ENCODE results near the gene HOXA5.
A peak's percentile ranks its signal among the peaks of the same experiment; 100 is the strongest.

HOXA5 gene

DNA sequence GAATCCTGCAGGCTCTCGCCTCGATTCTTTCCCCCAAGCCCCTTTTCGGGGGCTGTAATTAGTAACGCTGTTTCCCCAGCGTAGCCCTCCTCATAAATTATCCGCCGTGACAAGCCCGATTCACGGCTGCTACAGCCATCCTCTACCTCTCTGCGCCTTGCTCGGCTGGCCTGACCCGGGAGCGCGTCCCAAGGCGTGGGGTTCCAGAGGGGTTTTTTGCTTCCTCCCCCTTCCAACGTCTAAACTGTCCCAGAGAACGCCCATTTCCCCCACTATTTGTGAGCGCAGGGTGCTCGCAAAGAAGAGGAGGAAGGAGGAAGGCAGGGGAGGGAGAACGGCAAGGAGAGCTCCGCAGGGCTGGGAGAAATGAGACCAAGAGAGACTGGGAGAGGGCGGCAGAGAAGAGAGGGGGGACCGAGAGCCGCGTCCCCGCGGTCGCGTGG is 880 bp downstream of the HOXA5 start:
- H3K27ac ChIP-seq, result peak overlapping the region in 1 of 2 donors; percentile 53

DNA sequence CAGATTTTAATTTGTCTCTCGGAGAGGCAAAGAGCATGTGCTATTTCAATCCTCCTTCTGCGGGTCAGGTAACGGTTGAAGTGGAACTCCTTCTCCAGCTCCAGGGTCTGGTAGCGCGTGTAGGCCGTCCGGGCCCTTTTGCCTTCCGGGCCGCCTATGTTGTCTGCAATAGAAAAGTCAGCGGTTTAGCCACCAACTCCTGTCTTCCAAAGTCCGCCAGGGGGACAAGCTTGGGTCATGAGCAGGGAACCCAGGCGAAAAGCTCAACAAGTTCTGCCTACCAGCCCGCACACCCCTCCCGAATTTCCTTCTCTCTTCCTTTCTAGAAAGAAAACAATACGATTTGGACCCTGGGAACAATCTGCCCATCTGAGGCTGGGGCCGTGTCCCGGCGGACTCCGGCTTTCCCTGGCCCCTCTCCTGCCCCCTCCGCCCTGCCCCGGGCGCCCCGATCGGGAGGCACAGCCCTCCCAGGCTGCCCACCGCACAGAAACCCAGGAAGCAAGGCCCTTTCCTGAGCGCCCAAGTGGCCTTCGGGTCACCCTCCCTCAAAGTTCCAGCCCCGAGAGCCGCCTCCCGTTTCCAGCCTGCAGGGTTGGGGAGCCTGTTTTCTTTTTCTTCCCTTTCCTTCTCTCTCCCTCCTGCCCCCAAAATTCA is 1.4 kb downstream of the HOXA5 start:
- TF ChIP-seq, protein P1, sequence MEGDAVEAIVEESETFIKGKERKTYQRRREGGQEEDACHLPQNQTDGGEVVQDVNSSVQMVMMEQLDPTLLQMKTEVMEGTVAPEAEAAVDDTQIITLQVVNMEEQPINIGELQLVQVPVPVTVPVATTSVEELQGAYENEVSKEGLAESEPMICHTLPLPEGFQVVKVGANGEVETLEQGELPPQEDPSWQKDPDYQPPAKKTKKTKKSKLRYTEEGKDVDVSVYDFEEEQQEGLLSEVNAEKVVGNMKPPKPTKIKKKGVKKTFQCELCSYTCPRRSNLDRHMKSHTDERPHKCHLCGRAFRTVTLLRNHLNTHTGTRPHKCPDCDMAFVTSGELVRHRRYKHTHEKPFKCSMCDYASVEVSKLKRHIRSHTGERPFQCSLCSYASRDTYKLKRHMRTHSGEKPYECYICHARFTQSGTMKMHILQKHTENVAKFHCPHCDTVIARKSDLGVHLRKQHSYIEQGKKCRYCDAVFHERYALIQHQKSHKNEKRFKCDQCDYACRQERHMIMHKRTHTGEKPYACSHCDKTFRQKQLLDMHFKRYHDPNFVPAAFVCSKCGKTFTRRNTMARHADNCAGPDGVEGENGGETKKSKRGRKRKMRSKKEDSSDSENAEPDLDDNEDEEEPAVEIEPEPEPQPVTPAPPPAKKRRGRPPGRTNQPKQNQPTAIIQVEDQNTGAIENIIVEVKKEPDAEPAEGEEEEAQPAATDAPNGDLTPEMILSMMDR (IDR thresholded peaks at IDR 0.05), result no peak
- DNase-seq (ENCODE audit: low spot score), result peak; percentile 65
- H3K4me3 ChIP-seq, result peak overlapping the region; percentile 67

More for the DNA sequence above, 880 bp downstream of the HOXA5 start:
- H3K4me3 ChIP-seq, result peak overlapping the region; percentile 67
- TF ChIP-seq, protein P1 (IDR thresholded peaks at IDR 0.05), result no peak
- no peak for DNase-seq (ENCODE audit: low spot score)

DNA sequence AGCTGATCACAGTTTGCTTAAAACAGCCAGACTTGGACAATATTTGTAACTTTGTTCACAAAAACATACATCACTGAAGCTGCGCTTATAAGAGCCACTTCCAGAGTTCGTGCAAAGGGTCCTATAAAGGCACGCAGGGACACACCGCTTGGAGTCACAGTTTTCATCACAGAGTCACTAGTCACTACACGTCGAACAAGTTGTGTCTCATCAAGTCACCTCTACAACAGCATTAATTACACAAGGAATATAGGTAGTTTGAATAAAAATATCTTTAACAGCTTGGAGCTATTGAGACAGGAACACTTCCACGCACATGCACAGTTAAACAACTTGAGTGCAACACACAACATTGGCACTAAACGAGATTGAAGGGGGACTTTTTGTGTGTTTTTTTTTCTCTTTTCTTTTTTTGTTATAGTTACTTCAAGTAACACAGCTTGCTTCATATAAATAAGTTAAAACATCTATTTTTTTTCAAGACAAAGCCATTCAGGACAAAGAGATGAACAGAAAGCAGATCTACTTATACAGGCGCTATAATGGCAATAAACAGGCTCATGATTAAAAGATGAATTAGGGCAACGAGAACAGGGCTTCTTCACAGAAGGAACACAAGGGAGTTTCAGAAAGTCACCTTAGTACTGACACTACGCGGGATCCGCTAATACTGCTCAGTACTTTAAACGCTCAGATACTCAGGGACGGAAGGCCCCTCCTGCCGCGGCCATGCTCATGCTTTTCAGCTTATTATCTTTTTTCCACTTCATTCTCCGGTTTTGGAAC is 2.2 kb downstream of the HOXA5 start:
- TF ChIP-seq, protein P1 (IDR thresholded peaks at IDR 0.05), result no peak
- Histone ChIP-seq H3K27ac (peak overlapping the region in 1 of 2 donors; percentile 16), H3K4me3 (no peak overlapping the region)
- DNase-seq (ENCODE audit: low spot score), result peak; percentile 36

More for the DNA sequence above, 1.4 kb downstream of the HOXA5 start:
- peak overlapping the region in 1 of 2 donors; percentile 16 for H3K27ac ChIP-seq

DNA sequence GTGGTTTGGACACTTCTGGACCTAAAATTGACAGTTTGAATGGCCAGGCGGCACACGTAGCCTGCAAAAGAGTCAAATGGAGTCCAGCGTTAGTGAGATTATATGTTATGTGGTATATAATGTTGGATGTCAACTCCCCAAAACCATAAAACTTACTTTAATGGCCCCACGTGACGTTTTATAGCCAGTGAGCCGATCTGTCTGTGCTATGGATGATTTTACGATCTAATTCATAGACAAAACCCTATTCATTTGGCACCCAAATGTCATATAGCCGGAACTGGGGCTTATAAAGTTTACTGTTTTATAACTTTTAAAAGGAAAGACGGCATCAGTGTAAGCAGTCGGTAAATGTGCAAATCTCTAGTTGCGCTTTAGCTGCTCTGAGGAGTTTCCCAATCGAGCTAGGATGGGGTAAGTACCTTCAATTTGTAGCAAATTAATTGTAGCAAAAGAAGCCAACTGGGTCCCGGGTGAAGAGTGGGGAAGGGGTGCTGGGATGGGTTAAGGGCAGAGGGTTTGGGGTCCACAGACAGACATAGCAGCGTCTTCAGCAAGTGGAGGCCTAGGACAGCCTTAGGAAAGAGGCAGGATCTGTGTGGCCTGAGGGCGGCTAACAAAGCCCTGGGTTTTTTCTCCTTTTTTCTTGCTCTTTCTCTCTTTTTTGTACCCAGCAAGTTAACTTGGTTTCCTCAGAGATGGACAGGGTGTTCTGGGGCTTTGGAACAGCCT is 3.2 kb downstream of the HOXA5 start:
- no peak for DNase-seq (ENCODE audit: low spot score)
- Histone ChIP-seq H3K4me3 (no peak overlapping the region), H3K27ac (no peak overlapping the region)
- TF ChIP-seq, protein P1 (IDR thresholded peaks at IDR 0.05), result no peak

DNA sequence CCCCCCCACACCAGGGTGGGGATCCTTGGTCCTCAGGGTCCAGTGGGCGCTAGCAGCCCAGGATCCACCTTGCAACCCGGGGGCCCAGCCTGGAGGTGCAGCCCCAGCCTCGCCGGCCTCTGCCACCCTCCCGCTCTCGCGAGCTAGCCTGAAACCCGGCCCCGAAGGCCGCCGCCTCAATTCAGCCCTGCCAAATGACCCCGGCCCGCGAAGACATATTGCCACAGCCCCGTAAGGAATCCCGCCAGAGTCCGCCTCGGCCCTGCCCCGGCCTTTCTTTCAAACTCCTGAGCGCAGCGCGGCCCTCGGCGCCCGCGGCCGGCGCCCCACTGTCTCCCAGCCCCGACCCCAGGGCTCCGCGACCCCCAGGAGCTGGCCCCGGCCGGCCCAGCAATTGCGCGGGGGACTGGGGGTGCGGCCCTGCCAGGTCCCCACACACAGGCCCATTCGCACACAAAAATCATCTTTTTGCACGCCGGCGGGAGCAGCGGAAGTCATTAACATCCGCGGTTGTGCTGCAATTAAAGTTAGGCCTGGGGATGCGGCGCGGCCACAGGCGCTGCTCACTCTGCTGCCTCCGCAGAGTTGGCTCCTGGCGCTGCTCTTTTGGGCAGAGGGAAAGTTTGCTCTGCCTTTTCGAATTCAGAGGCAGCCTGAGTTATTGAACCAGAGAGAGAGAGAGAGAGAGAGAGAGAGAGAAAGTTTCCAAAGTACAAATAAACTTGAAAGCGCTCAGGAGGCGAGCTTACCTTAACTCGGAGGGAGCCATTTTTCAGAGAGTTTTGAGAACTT is 4.0 kb downstream of the HOXA5 start:
- DNase-seq (ENCODE audit: low spot score), result peak; percentile 24
- no peak overlapping the region for H3K27ac ChIP-seq
- TF ChIP-seq, protein P1 (IDR thresholded peaks at IDR 0.05), result no peak
- no peak overlapping the region for H3K4me3 ChIP-seq

DNA sequence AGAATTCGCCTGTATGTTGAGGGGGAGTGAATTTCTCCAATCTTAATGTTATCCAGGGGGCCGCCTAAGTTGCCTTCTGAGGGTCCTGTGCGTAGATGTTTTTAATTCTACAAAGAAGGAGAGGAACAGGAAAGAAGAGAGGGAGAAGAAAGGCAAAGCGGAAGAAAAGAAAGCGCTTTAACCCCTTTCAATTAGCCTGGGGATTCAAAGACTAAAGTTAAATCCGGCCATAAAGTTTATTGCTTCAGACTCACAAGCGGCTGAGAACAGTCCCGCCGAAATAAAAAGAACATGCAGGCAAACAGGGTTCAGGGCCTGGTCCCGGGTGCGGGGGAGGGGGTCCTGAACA is 4.5 kb downstream of the HOXA5 start:
- Histone ChIP-seq H3K4me3 (no peak overlapping the region), H3K27ac (no peak overlapping the region)
- TF ChIP-seq, protein P1 (IDR thresholded peaks at IDR 0.05), result no peak
- no peak for DNase-seq (ENCODE audit: low spot score)
